ENCODE results near the gene TMEM87A.

GRCh38 chr15:42287931-42288330 lies 14.7 kb upstream of the TMEM87A start:
- TF ChIP-seq CTCF (IDR thresholded peaks at IDR 0.05) (no peak), POLR2A (IDR thresholded peaks at IDR 0.05) (no peak), EP300 (IDR thresholded peaks at IDR 0.05) (no peak)

All from suprapubic skin (tissue), 3 donors.